Skeletal muscle tissue (tissue), 4 donors: ENCODE data around the gene FBXO8. TPM values are rescaled to one million over a fixed set of nuclear protein-coding genes. Genes with fewer than 3 reads are reported as not detected.

ENCODE experiments used
- H3K27ac ChIP-seq: one replicate; pipeline ENCODE4 v1.7.0; 2013; ENCODE audit warnings: mild to moderate bottlenecking, low read depth, low read length, inconsistent platforms
- H3K27me3 ChIP-seq, 3 donors: one replicate each; pipeline ENCODE4 v1.7.0; 2013; ENCODE audit warnings: low read length in 3 of 3; ENCODE audit not compliant: control insufficient read depth in 3 of 3, insufficient read depth in 3 of 3
- H3K36me3 ChIP-seq, 3 donors: one replicate each; pipeline ENCODE4 v1.7.0; 2013; ENCODE audit warnings: low read length in 3 of 3; ENCODE audit not compliant: control insufficient read depth in 3 of 3, insufficient read depth in 3 of 3
- H3K4me1 ChIP-seq, 3 donors: one replicate each; pipeline ENCODE4 v1.7.0; 2013; ENCODE audit warnings: low read length in 3 of 3, mild to moderate bottlenecking in 3 of 3; ENCODE audit not compliant: control insufficient read depth in 3 of 3, insufficient read depth in 3 of 3
- H3K4me3 ChIP-seq, 3 donors: one replicate each; pipeline ENCODE4 v1.7.0; 2013; ENCODE audit warnings: low read length in 3 of 3
- H3K9ac ChIP-seq, 3 donors: one replicate each; pipeline ENCODE4 v1.7.0; 2013; ENCODE audit warnings: low read length in 3 of 3, mild to moderate bottlenecking in 3 of 3, moderate library complexity in 2 of 3, low read depth in 1 of 3
- H3K9me3 ChIP-seq, 3 donors: one replicate each; pipeline ENCODE4 v1.7.0; 2013; ENCODE audit warnings: low read length in 3 of 3; ENCODE audit not compliant: control insufficient read depth in 3 of 3
- total RNA-seq: library from RNA; depleted of rRNA; stranded (reverse); fragments of >200 nt; gene quantifications from one replicate; pipeline ENCODE4 v1.2.3, GENCODE V29; 2014
- donor health status: Osteomylitis.

FBXO8 gene
- total RNA-seq, 1 donor from 2014 or later: 30.3 TPM

- Histone ChIP-seq H3K36me3 (peaks cover 0 to 4% (median 3%) of the 10 kb centered on the region in 3 donors), H3K27ac (no peak overlapping the region), H3K27me3 (no peaks in the 10 kb centered on the region), H3K9ac (no peak overlapping the region), H3K4me3 (no peak overlapping the region), H3K9me3 (no peaks in the 10 kb centered on the region), H3K4me1 (no peaks in the 10 kb centered on the region)
These were observed 28.1 kb downstream of the FBXO8 start for GRCh38 chr4:174255374-174255773.

DNA sequence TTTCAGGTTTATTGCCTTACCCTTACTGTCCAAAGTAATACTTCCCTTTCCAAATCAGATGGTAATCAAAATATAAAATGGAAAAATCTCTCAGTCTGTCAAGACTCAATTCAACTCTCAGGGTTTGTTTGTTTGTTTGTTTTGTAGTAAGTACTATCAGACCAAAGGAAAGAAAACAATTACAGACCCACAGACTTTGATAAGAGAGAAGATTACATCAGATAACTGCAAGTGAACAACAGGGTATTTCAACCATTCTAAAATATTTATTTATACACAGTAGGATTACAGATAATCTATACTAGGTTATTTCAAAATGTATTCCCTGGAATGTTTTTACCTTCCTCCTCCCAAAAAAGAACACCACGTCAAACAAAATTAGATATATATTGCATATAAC lies 28.9 kb downstream of the FBXO8 start:
- Histone ChIP-seq H3K27me3 (no peaks in the 10 kb centered on the region), H3K36me3 (peaks cover 0 to 4% (median 3%) of the 10 kb centered on the region in 3 donors), H3K27ac (no peak overlapping the region), H3K9me3 (no peaks in the 10 kb centered on the region), H3K4me3 (no peak overlapping the region), H3K4me1 (no peaks in the 10 kb centered on the region), H3K9ac (no peak overlapping the region)

GRCh38 chr4:174252412-174252811 lies 31.1 kb downstream of the FBXO8 start:
- Histone ChIP-seq H3K9ac (no peak overlapping the region), H3K27ac (no peak overlapping the region), H3K4me3 (no peak overlapping the region), H3K9me3 (no peaks in the 10 kb centered on the region), H3K36me3 (peaks cover 0 to 4% (median 3%) of the 10 kb centered on the region in 3 donors), H3K4me1 (peaks cover 0 to 3% (median 0%) of the 10 kb centered on the region in 3 donors), H3K27me3 (no peaks in the 10 kb centered on the region)

DNA sequence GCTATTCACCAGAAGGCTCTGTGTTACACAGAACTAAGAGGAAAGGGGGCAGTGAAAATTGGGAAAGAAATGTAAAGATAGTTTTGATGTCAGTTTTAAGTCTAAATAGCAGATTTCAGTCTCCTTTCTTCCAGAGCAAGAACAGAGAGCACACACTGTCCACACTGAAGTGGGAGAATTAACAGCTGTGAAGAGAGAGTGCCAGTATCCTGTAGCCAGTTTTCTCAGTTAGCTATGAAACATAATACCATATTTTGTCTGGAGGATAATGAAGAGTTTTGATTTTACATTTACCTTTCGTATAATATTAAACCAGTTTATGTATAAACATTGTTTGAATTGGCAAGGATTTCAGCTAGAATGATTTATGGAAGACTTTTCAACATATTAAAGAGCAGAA lies 35.1 kb downstream of the FBXO8 start:
- Histone ChIP-seq H3K27me3 (no peaks in the 10 kb centered on the region), H3K4me3 (no peak overlapping the region), H3K9me3 (no peaks in the 10 kb centered on the region), H3K4me1 (peaks cover 0 to 3% (median 0%) of the 10 kb centered on the region in 3 donors), H3K27ac (no peak overlapping the region), H3K36me3 (no peaks in the 10 kb centered on the region), H3K9ac (no peak overlapping the region)

- Histone ChIP-seq H3K27ac (no peak overlapping the region), H3K4me3 (no peak overlapping the region), H3K9ac (no peak overlapping the region), H3K36me3 (peaks cover 0 to 2% (median 0%) of the 10 kb centered on the region in 3 donors), H3K4me1 (peaks cover 0 to 3% (median 0%) of the 10 kb centered on the region in 3 donors), H3K27me3 (no peaks in the 10 kb centered on the region), H3K9me3 (no peaks in the 10 kb centered on the region)
These were observed 37.8 kb downstream of the FBXO8 start for GRCh38 chr4:174245714-174246113.

DNA sequence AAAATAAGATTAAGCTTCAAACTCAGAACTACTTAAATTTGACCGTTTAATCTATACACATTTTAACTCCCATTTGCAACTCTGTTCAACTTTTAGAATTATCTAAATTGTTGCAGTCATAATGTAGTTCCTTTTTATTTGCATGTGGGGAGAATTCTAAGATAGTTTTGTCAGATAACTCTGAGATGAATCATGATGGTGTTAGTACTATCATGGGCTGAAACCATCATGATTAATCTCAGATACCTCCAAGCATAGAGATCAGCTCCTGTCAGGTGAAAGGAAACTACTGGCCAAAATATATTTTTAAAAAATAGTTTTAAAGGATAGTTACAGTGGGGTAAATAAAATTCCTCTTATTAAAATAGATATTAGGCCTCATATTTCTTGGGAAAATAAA lies 39.0 kb downstream of the FBXO8 start:
- Histone ChIP-seq H3K27me3 (no peaks in the 10 kb centered on the region), H3K36me3 (peaks cover 0 to 8% (median 0%) of the 10 kb centered on the region in 3 donors), H3K27ac (no peak overlapping the region), H3K9me3 (no peaks in the 10 kb centered on the region), H3K4me3 (no peak overlapping the region), H3K4me1 (peaks cover 0 to 3% (median 0%) of the 10 kb centered on the region in 3 donors), H3K9ac (no peak overlapping the region)

GRCh38 chr4:174241162-174241561 lies 42.3 kb downstream of the FBXO8 start:
- Histone ChIP-seq H3K4me1 (no peaks in the 10 kb centered on the region), H3K36me3 (peaks cover 0 to 18% (median 0%) of the 10 kb centered on the region in 3 donors), H3K9ac (no peak overlapping the region), H3K27ac (no peak overlapping the region), H3K4me3 (no peak overlapping the region), H3K27me3 (no peaks in the 10 kb centered on the region), H3K9me3 (no peaks in the 10 kb centered on the region)

- Histone ChIP-seq H3K36me3 (peaks cover 0 to 20% (median 0%) of the 10 kb centered on the region in 3 donors), H3K9me3 (no peaks in the 10 kb centered on the region), H3K27me3 (no peaks in the 10 kb centered on the region), H3K4me3 (no peak overlapping the region), H3K9ac (no peak overlapping the region), H3K4me1 (no peaks in the 10 kb centered on the region), H3K27ac (no peak overlapping the region)
These were observed 47.1 kb downstream of the FBXO8 start for GRCh38 chr4:174236359-174236758.

DNA sequence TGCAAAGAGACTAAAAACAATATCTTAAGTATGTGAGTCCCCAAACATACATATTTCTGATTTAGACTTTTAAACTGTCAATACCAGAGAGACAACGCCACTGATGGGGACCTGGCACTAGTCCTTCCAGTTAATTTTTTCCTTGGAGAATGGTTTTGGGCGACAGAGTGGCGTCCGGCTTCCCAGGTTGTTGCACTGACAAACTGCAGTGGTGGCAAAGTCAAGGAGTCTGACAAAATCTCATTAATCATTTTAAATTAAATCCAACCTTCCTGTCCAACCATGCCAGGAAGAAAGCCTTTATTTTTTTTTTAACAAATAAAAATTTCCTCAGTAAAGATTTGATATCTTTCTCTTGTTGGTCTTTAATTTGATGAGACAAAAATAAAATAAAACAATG lies 52.8 kb downstream of the FBXO8 start:
- Histone ChIP-seq H3K27me3 (no peaks in the 10 kb centered on the region), H3K36me3 (peaks cover 0 to 2% (median 0%) of the 10 kb centered on the region in 3 donors), H3K9ac (no peak overlapping the region), H3K4me3 (no peak overlapping the region), H3K27ac (no peak overlapping the region), H3K9me3 (no peaks in the 10 kb centered on the region), H3K4me1 (no peaks in the 10 kb centered on the region)

DNA sequence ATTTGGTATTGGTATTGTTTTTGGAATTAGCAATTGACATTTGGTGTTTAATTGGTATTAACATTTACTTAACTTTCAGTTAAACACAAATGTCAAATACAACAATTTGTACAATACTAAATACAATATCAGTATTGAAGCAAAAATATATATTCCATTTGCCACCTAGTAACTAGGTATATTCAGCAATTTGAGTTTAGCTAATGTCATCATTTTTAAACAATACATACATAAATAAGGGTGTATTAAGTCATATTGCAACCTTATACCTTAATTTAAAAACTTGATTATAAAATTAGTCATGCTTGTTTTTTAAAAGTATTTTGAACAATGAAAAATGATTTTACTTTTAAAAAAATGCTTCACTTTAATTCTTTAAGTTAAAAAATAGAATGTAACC lies 53.3 kb downstream of the FBXO8 start:
- Histone ChIP-seq H3K36me3 (no peaks in the 10 kb centered on the region), H3K4me3 (no peak overlapping the region), H3K4me1 (no peaks in the 10 kb centered on the region), H3K9me3 (no peaks in the 10 kb centered on the region), H3K9ac (no peak overlapping the region), H3K27ac (no peak overlapping the region), H3K27me3 (no peaks in the 10 kb centered on the region)

DNA sequence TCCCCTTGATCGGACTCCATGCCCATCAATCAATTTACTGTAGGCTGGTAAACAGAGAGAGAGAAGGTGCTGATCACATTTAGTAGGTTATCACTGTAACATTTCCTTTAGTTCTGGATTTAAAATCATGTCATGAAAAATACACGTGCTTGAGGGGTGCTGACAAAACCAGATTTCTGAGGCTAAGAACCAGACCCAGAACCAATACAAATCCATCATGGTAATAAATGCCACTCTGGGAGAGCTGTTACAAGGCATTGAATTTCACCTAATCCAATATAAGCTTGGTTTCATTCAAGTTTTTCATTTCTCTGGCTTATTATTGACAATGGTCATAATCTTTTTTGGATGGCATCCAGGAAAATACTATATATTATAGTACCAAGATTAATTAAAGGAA lies 54.5 kb downstream of the FBXO8 start:
- Histone ChIP-seq H3K27ac (no peak overlapping the region), H3K27me3 (no peaks in the 10 kb centered on the region), H3K4me1 (no peaks in the 10 kb centered on the region), H3K4me3 (no peak overlapping the region), H3K9ac (no peak overlapping the region), H3K9me3 (no peaks in the 10 kb centered on the region), H3K36me3 (no peaks in the 10 kb centered on the region)
